GM21423 (cell line): ENCODE results near the gene PARD3.
"Not testable (repeated sequence)": the region's sequence is repeated elsewhere in the genome, so short reads cannot be mapped to it uniquely, and the experiment has no call there.

Experiments used
- ATAC-seq: cut with Tn5 transposase; IDR thresholded peaks from one replicate; pipeline ENCODE4 v1.9.1; 2021; ENCODE audit warnings: mild to moderate bottlenecking, moderate library complexity; ENCODE audit not compliant: unreplicated experiment

The PARD3 gene

DNA sequence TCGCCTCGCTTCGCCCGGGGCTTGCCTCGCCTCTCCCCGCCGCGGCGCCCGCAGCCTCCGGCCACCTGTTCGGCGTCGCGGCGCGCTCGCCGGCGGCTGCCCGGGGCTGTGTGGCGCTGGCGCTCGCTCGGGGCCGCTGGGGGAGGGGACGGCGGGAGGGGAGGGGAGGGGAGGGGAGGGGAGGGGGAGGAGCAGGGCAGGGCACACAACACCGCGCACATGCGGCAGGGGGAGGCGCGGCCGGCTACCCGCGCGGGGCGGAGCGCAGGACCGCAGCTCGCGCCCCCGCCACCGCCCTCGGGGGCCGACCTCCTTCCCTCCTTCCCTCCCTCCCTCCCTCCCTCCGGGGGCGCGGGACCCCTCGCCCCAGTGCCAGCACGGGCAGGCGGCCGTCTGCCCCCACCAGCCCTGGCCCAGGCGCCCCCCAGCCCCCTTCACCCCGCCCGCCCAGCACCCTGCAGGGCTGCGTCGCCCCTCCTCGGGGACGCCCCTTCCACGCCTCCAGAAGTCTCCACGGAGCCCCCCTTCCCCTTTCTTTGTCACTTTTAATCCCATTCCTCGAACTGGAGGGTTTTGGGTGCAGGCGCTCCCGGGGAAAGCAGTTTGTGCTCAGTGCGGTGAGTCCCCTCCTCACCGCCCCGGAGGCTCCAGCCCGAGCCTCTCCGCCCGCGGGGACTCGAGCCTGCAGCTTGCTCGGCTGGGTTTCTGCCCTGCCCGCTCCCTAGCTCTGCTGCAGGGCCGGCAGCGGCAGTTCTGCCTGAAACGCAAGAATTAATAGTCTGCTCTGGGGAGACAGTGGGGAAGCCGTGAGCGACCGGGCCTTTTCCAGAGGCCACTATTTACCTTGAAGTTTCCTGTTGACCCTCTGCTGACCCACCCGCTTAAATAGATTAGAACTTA, at the start of gene PARD3:
PARD3 (minus strand) TSS at position 112 of the 900 bp plus-strand sequence. CDS start 301 bp downstream, outside the sequence.
- ATAC-seq = peak; percentile 56

DNA sequence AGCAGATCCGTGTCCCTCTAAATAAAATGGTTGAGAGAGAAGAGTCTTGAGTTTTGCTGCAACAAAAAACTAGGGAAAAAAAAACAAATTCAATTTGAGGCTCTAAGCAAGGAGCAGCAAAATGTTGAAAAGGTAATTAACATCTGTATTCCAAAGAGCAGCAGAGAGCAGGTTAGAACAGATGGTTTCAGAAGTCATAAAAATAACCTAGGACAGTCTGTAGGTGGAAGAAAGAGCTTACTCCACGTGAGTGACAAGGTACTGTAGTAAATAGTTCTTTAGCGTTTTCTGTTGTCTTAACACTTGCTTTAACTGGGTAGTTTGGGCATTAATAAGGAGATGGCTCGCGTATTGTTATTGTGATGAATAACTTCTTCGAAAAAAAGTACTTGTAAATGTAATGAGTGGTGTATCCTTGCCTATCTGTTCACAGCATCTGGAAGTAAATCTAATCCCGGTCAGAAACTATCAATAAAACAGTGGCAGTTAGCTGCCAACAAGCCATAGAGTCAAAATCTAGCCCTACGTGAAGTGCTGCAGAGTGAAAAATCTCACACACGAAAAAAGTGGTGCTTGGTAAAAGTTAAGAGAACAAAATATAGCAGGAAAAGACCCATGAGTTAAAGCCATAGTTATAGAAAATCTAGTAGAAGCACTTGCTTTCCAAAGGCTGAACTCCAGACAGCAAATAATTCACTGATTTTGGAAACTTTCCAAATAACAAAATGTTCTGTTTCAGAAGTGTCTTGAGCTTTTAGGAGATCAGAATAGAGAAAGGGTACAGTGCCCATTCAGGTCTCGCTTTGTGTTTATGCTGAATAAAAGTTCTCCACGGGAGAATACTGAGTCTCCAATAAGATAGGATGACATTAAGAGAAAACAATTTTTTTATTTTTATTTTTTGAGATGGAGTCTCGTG, 49.3 kb upstream of the PARD3 start:
- ATAC-seq = no peak

DNA sequence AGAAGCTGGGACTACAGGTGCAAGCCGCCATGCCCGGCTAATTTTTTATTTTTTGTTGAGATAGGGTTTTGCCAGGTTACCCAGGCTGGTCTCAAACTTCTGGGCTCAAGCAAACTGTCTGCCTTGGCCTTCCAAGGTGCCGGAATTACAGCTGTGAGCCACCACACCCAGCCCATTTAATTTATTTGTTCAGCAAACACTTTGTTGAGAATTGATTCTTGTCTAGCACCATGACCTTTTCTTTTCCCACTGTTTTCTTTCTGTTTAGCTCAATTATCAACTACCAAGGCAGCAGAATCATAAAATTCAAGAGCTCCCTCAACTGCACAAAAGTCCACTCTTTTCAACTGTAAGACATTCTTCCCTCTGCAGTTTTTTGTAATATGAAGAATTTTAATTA, 47.8 kb upstream of the PARD3 start:
- no peak for ATAC-seq

DNA sequence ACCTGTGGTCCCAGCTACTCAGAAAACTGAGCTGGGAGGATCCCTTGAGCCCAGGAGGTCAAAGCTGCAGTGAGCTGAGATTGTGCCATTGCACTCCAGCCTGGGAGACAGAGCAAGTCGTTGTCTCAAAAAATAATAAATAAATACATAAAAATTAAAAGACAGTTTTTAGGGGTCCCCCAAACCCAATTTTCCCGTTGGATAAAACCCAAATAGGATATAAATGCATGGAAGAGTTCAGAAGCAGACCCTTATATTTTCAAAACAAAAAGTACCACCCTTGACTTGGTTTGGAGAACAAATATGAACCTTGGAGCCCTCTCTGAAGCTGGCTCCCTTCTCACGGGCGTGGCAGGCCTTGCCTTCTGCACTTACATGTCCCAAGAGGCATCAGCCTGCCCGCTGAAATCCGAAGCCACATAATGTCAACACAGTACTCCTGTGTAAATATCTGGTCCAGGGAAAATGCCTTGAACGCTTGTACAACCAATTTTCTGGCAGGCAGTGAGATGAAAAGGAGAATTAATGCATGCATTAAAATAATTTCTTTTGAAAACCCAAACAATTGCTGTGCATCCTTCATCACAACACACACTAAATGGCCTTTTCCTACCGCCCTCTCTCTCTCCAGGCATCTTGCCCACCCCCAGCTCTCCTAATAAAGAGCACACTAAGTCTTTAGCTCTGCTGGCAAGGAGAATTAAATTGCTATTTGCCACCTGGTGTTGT, 46.4 kb upstream of the PARD3 start:
- no peak for ATAC-seq

DNA sequence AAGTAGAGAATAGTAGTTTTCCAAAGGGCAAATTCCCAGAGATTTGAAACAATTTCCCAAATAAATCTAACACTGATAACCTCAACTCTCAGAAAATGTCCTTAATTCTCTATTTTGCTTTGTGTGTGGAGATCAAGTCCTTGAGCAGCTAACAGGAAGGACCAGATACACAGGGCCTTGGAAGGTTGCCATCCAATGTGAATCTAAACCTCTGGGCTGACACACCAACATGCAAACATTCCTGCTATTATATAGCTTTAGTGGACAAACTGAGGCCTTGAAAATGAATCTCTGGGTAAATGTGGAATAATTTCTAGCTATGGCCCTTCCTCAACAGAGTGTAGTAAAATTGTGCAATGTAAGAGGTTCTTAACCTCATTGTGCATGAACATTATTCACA, 44.1 kb upstream of the PARD3 start:
- ATAC-seq = no peak

DNA sequence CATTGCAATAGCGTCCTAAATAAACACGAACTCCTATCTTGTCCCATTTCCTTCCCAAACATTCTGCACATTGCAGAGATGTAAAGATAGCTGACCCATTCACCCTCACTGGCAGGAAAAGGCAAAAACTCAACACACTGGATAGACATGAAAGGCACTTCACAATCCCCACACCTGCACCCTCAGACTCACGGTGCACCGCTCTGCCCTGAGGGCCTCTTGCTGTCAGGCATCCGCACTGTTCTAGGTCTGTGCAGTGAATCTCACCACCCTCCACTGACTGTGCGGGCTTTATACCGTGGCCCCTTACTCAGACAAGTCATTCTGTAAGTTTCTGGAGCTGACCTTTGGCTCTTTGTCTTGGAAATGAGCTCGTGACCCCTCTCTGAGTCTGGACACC, 42.9 kb upstream of the PARD3 start:
- no peak for ATAC-seq

DNA sequence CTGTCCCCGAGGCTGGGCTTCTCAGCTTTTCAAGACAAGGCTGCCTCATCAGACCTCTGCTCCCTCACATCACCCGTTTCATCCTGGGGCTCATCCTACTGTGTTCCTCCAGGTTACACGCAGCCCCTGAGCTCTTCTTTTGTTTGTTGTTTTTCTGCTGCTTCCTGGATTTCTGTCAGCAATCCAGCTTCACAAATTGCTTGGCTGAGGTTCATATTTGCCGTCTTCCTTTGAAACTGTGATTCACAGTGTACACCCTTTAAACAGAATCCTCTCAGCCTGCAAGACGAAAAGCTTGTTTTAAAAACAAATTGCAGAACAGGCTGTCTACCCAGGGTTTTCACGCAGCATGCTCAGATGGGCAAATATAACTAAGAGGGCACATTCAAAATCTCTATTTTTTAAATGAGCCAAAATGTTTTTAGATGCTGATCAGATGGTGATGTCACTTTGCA, 39.1 kb upstream of the PARD3 start:
- ATAC-seq = no peak

DNA sequence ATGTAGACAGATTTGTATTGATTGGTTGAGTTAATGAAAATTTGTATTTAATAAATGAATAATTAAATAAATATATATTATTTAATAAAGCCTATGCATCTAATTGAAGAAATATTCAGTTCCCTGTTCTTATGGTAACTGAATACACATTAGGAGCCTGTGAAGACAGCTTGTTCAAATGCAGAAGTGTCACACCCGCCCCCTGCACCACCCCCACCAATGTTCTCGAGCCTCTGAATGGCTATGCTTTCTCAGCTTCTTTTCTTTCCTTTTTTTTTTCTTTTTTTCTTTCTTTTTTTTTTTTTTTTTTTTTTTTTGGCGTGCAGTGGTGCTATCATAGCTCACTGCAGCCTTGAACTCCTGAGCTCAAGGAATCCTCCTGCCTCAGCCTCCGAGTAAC, 38.3 kb upstream of the PARD3 start:
- ATAC-seq = no peak

DNA sequence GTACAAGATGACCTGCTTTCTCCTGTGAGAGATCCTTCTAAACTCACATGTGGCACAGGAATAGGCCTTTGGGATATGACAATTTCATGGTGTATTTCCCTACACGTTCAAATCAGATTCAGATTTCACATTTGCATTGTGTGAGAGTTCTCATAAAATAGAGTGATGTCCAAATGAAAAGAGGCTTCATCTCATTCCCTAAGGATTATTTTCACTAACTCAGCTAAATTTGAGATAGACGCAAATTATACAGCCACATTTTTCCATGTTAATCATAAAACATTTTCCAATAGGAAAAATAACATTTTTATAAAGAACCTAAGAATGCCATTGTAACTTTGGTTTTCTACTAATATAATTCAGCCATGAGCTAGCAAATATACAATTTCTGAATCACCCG, 35.5 kb upstream of the PARD3 start:
- no peak for ATAC-seq

DNA sequence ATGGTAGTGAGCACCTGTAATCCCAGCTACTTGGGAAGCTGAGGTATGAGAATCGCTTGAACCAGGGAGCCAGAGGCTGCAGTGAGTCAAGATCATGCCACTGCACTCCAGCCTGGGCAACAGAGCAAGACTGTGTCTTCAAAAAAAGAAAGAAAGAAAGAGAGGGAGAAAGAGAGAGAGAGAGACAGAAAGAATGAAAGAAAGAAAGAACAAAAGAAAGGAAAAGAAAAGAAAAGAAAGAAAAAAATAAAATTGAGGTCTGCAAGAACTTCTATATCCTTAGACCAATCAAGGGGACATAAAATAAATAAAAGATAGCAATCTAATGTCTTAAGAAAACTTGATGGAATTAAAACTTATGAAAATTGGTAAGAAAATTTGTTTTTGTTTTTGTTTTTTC, 34.9 kb upstream of the PARD3 start:
- no peak for ATAC-seq

DNA sequence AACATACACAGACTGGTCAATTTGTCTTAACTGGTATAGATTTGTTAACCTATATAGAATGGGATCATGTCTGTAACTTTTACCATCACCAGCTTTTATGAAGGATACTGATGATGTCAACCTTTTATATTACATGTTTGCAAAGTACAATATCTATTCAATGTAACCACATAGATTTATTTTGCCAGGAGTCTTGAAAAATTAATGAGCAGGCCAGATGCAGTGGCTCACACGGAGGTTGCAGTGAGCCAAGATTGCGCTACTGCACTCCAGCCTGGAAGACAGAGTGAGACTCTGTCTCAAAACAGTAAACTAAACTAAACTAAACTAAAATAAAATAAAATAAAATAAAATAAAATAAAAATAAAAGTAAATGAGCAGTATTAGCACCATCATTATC, 30.0 kb upstream of the PARD3 start:
- no peak for ATAC-seq

DNA sequence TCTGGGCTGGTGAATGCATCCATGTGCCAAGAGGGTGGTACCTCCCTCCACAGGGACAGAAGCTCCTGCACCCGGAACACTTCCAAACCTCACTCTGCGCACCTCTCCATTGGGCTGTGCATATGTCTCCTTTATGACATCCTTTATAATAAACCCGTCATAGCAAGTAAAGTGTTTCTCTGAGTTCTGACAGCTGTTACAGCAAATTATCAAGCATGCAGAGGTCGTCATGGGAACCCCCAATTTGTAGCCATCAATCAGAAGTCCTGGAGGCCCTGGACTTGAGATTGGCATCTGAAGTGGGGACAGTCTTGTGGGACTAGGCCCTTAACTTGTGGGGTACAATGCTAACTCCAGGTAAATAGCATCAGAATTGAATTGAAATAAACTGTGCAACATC, 29.4 kb upstream of the PARD3 start:
- no peak for ATAC-seq

DNA sequence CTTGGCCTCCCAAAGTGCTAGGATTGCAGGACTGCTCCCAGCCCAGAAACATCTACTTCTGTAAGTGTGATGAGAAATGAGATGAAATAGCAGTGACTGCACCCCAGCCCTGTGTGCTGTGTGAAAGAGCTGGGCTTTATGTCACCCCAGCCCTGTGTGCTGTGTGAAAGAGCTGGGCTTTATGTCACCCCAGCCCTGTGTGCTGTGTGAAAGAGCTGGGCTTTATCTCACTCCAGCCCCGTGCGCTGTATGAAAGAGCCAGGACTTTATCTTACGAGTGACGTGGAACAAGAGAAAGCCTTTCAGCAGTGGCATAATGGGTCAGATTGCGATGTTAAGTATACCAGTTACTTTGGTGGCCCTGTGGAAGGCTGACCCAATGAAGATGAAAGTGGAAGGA, 28.4 kb upstream of the PARD3 start:
- ATAC-seq = not testable (repeated sequence)

DNA sequence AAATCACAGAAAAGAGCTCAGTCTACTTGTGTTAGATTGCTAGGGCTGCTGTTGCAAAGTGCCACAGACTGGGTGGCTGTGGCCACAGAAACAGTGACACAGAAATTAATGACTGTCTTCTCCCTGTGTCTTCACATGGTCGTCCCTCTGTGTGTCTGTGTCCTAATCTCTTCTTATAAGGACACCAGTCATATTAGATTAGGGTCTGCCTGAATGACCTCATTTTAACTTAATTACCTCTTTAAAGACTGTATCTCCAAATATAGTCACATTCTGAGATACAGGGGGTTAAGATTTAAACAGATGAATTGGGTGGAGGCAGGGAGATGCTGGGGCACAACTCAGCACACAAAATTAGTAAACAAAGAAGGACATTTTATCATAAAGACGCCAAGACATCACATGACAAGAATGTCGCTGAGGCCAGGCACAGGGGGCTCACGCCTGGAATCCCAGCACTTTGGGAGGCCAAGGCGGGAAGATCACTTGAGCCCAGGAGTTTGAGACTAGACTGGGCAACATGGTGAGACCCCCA, 23.3 kb upstream of the PARD3 start:
- ATAC-seq = no peak

DNA sequence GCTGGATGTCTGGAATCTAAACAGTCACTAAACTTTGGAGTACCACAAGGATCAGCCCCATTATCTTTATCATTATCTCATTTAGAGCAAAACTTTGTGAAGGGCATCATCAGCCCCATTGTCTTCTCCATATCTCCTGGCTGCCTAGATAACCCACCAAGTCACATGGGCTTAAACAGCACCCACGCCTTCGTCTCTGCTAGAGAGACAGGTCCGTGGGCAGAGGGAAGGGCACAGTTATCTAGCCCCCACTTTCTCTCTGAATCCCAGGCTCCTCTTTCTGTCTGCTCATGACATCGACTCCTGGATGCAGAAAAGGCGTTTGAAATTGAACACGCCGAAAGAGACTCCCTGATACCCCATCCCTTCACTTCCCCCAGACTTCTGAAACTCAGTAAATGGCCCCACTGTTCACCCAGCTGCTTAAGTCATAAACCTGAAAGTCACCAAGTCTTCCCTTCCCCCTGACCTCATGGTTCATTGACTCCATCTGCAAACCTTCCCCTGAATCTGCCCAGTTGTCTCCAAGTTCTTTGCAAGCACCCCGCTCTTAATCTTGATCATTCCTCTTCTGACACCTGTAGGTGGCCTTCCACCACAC, 20.9 kb upstream of the PARD3 start:
- ATAC-seq = peak; percentile 69

DNA sequence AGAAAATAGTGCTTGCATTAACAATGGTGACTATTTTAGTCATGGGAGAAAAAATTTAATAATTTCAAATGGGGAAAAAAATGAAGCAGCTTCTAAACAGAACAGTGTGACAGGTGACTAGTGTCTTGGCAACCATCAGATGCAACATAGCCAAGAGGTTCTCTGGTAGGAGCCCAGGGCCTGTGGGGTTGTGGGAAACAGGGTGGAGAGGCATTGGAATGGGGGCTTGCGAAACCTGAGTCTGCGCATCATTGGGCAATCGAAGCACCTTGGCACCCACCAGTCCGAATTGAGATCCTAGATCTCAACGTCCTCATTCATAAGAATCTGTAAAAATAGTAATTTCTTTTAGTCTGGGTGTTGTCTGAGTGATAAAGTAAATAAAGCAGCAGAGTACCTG, 19.2 kb upstream of the PARD3 start:
- ATAC-seq = no peak

DNA sequence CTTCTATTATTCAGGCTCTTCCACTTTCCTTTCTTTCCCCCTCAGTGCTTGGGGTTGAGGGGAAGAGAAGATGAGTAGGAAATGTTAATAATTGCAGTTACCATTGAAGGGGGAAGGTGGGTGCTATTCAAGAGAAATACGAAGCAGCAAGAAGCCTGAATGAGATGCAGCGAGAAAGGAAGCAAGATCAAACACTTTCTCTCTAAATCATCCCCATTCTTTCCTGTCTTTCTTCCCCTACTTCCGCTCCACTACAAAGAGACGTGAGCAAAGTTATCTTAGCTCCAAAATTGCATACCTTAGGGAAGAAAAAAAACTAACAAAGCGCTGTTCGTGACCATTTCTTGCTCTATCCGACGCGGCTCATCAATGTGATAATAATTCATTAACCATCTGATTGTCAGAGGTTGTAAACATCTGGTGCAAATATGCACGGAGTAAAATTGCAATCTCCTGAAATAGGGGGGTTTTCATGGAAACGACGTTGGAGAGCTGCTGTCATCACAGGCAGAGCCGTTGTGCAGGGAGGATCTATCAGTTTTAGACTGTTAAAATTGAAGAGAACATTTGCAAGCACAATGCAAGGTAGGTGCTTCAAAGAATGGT, 15.2 kb upstream of the PARD3 start:
- no peak for ATAC-seq

DNA sequence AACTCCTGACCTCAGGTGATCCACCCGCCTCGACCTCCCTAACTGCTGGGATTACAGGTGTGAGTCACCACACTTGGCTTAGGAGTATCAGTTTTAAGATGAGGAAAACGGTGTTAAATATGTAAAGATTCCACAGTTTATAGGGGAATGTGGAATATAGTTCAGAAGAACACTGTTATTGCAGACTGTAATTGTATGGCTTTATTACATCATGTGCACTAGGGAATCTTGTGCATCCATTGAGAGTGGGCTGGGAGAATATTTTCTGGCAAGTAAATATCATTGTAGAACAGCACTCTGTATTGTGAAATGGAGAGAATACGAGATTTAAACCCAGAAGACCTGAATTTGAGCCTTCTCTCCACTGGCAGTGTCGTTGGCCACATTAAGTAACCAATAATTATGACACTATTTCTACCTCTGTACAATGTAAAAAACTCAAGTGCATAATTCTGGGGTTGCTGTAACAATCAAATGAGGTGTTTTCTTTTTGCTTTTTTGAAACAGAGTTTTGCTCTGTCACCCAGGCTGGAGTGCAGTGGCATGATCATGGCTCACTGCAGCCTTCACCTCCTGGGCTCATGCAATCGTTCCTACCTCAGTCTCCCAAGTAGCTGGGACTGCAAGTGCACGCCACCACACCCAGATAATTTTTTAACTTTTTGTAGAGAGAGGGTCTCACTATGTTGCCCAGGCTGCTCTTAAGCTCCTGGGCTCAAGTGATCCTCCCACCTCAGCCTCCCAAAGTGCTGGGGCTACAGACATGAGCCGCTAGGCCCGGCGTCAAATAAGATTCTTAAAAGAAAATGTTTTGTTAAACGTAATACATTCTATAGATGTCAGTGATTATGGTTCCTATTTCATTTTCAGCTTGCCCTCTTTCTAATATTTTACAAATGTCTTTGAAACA, 12.0 kb upstream of the PARD3 start:
- no peak for ATAC-seq

DNA sequence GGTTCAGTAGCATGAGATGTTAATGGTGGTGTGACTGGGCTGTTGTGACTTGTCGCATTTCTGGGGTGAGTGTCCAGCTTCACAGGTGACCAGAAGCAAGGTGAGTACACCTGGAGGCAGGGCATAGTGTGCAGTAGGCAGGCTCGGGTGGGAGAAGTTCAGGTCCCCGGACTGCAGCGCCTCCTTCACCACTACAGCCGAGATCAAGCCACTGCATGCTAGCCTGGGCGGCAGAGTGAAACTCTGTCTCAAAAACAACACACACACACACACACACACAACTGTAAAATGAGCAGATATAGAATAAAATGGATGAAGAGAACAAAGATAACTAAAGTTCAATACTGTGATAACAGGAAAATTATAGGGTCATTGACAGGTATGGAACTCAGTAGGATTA, 11.1 kb upstream of the PARD3 start:
- no peak for ATAC-seq
